Ureter (tissue), 1 donor: ENCODE results near the gene RBM45. TPM values are rescaled to one million over a fixed set of nuclear protein-coding genes. Genes with fewer than 3 reads are reported as not detected.
"Not testable (repeated sequence)": the region's sequence is repeated elsewhere in the genome, so short reads cannot be mapped to it uniquely, and the experiment has no call there.

ENCODE experiments used
- DNase-seq: peaks from one replicate; pipeline ENCODE4 v3.0.0-alpha.2; 2020; ENCODE audit warnings: low spot score
- total RNA-seq: library from RNA; stranded (reverse); gene quantifications from one replicate; pipeline ENCODE4 v1.2.4, GENCODE V29; 2023
- donor health status: DM: yes; HTN: yes; CAD: no.

Gene RBM45
- 19.2 TPM for total RNA-seq

GRCh38 chr2:178112202-178113152, at the start of gene RBM45:
Gene RBM45 (plus strand): TSS chr2:178112437. CDS start chr2:178112547, 110 bp downstream.
- DNase-seq: peak; percentile 91

GRCh38 chr2:178066324-178066723, 45.9 kb upstream of the RBM45 start:
- DNase-seq: no peak

- no peak for DNase-seq
These were observed 45.2 kb upstream of the RBM45 start for GRCh38 chr2:178066890-178067669.

- no peak for DNase-seq
These were observed 43.3 kb upstream of the RBM45 start for GRCh38 chr2:178068823-178069454.

- DNase-seq: no peak
These were observed 42.7 kb upstream of the RBM45 start for GRCh38 chr2:178069551-178069950.

- DNase-seq: no peak
These were observed 41.4 kb upstream of the RBM45 start for GRCh38 chr2:178070824-178071223.

- no peak for DNase-seq
These were observed 40.2 kb upstream of the RBM45 start for GRCh38 chr2:178072000-178072382.

- DNase-seq: peak; percentile 83
These were observed 39.6 kb upstream of the RBM45 start, which contains the start of gene PDE11A for GRCh38 chr2:178072383-178073301. Gene PDE11A (minus strand): TSS chr2:178072777. CDS start chr2:178072437, 340 bp downstream.

- DNase-seq: no peak
These were observed 37.9 kb upstream of the RBM45 start for GRCh38 chr2:178074123-178075005.

- DNase-seq: no peak
These were observed 37.3 kb upstream of the RBM45 start for GRCh38 chr2:178075006-178075326.

- no peak for DNase-seq
These were observed 36.1 kb upstream of the RBM45 start for GRCh38 chr2:178076130-178076529.

- DNase-seq: not testable (repeated sequence)
These were observed 33.0 kb upstream of the RBM45 start for GRCh38 chr2:178079279-178079678.

- DNase-seq: no peak
These were observed 29.7 kb upstream of the RBM45 start for GRCh38 chr2:178082408-178083045.

GRCh38 chr2:178084273-178084672, 28.0 kb upstream of the RBM45 start:
- no peak for DNase-seq

GRCh38 chr2:178088774-178089270, 23.4 kb upstream of the RBM45 start:
- no peak for DNase-seq

GRCh38 chr2:178093471-178093870, 18.8 kb upstream of the RBM45 start:
- DNase-seq: no peak

GRCh38 chr2:178101321-178102079, 10.7 kb upstream of the RBM45 start:
- DNase-seq: no peak

- no peak for DNase-seq
These were observed 6.7 kb upstream of the RBM45 start for GRCh38 chr2:178105566-178105965.

- no peak for DNase-seq
These were observed 6.2 kb upstream of the RBM45 start for GRCh38 chr2:178106053-178106452.
